HG02943 (cell line): ENCODE data around the gene FAM83G.

Source experiments
- ATAC-seq: cut with Tn5 transposase; IDR thresholded peaks from one replicate; pipeline ENCODE4 v1.9.1; 2021; ENCODE audit warnings: mild to moderate bottlenecking, low read depth, moderate library complexity; ENCODE audit not compliant: unreplicated experiment

The FAM83G gene

GRCh38 chr17:18975597-18975996 is 29.0 kb downstream of the FAM83G start:
- ATAC-seq: no peak

- ATAC-seq: no peak
Measured at GRCh38 chr17:18974407-18975149, 30.0 kb downstream of the FAM83G start.

- ATAC-seq: no peak
Measured at GRCh38 chr17:18971801-18972200, 32.8 kb downstream of the FAM83G start.

- no peak for ATAC-seq
Measured at GRCh38 chr17:18970582-18971480, 33.7 kb downstream of the FAM83G start.

GRCh38 chr17:18968945-18969887 is 35.3 kb downstream of the FAM83G start:
- no peak for ATAC-seq

GRCh38 chr17:18968345-18968744 is 36.2 kb downstream of the FAM83G start:
- no peak for ATAC-seq

GRCh38 chr17:18967916-18968315 is 36.6 kb downstream of the FAM83G start:
- ATAC-seq: no peak

GRCh38 chr17:18966831-18967624 is 37.5 kb downstream of the FAM83G start:
- no peak for ATAC-seq

- ATAC-seq: no peak
Measured at GRCh38 chr17:18965530-18966236, 38.9 kb downstream of the FAM83G start.

- ATAC-seq: no peak
Measured at GRCh38 chr17:18964550-18964949, 40.0 kb downstream of the FAM83G start.

- no peak for ATAC-seq
Measured at GRCh38 chr17:18964018-18964351, 40.6 kb downstream of the FAM83G start.

GRCh38 chr17:18963126-18964017 is 41.2 kb downstream of the FAM83G start:
- no peak for ATAC-seq

GRCh38 chr17:18962494-18962815 is 42.1 kb downstream of the FAM83G start:
- no peak for ATAC-seq

- ATAC-seq: no peak
Measured at GRCh38 chr17:18961634-18962493, 42.7 kb downstream of the FAM83G start.

GRCh38 chr17:18960803-18961511 is 43.6 kb downstream of the FAM83G start:
- ATAC-seq: no peak

GRCh38 chr17:18960241-18960665 is 44.3 kb downstream of the FAM83G start:
- no peak for ATAC-seq

GRCh38 chr17:18959845-18960240 is 44.7 kb downstream of the FAM83G start:
- no peak for ATAC-seq
